Gastrocnemius medialis (tissue), 4 donors: Measurements from ENCODE around the gene MAML2.

Source experiments
- CTCF ChIP-seq, 5 experiments: fragments of 450-650 bp in 3 of 5; fragments of 200-600 bp in 2 of 5; sonication (generic) in 2 of 5; IDR thresholded peaks in 4 of 5; conservative IDR thresholded peaks in 1 of 5; 1 replicate in 4 of 5; 2 replicates in 1 of 5; pipeline ENCODE4 v1.5.1; 2016 to 2019; ENCODE audit warnings: antibody characterized with exemption in 5 of 5, mild to moderate bottlenecking in 3 of 5, moderate library complexity in 3 of 5
- POLR2A ChIP-seq, 2 donors: fragments of 450-650 bp; IDR thresholded peaks; one replicate each; pipeline ENCODE4 v1.6.1; 2017; ENCODE audit warnings: antibody characterized with exemption in 2 of 2, mild to moderate bottlenecking in 2 of 2, moderate library complexity in 2 of 2

DNA sequence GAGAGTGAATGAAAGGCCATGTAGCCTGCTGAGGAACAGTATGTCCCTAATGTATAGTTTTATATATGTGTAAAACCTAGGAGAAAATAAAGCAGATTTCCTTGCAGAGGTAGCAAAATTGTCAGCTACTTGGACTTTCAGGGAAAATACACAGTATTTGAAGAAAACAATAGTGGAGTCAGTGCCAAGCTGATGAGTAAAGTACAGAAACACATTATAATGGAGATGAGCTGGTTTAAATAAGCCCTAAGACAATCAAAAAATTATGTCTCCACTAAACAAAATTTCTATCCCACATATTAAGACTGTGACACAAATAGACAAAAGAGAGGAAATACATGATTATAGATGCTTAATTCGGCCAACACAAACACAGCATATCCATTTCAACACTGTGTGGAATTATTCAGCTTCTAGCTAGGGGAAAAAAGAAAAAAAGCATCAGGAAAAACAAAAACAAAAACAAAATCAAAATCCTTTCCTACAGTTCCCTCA, 75.9 kb downstream of the MAML2 start:
- TF ChIP-seq CTCF (IDR thresholded peaks at IDR 0.05 in 4 of 5, conservative IDR thresholded peaks at IDR 0.05 in 1 of 5) (no peak), POLR2A (IDR thresholded peaks at IDR 0.05) (no peak)
